ENCODE results near the gene RDH13.
"Not testable (repeated sequence)": the region's sequence is repeated elsewhere in the genome, so short reads cannot be mapped to it uniquely, and the experiment has no call there.

The RDH13 gene

GRCh38 chr19:55080121-55080967 lies 17.4 kb upstream of the RDH13 start:
- peak overlapping the region in 13 of 21 experiments; percentile 1 to 77 (median 56) for H3K27ac ChIP-seq
- peak overlapping the region; percentile 36 to 56 (median 44) for H3K4me3 ChIP-seq

- Histone ChIP-seq H3K4me3 (peak overlapping the region in 1 of 7 experiments; percentile 42), H3K27ac (peak overlapping the region in 2 of 21 experiments; percentile 29 to 68)
Observed at GRCh38 chr19:55079400-55080038, 16.6 kb upstream of the RDH13 start.

- peak overlapping the region in 1 of 21 experiments; percentile 29 for H3K27ac ChIP-seq
- no peak overlapping the region for H3K4me3 ChIP-seq
Observed at GRCh38 chr19:55078996-55079395, 16.0 kb upstream of the RDH13 start.

- H3K27ac ChIP-seq: peak overlapping the region in 1 of 21 experiments; percentile 68
- H3K4me3 ChIP-seq: no peak overlapping the region
Observed at GRCh38 chr19:55077106-55077505, 14.2 kb upstream of the RDH13 start.

- Histone ChIP-seq H3K4me3 (peak overlapping the region in 4 of 7 experiments; percentile 1 to 22 (median 6)), H3K27ac (peak overlapping the region in 9 of 21 experiments; percentile 16 to 68 (median 36))
Observed at GRCh38 chr19:55076321-55076720, 13.4 kb upstream of the RDH13 start.

- H3K4me3 ChIP-seq: peak within 1 kb of the TSS in 4 of 7 experiments; percentile 1 to 22 (median 6)
- peak within 1 kb of the TSS in 9 of 21 experiments; percentile 16 to 68 (median 36) for H3K27ac ChIP-seq
Observed at GRCh38 chr19:55075371-55075998, 12.5 kb upstream of the RDH13 start, which contains the start of gene EPS8L1. Gene EPS8L1 (plus strand): TSS chr19:55075869. CDS start chr19:55076445, 576 bp downstream.

- peak overlapping the region in 2 of 21 experiments; percentile 45 to 49 for H3K27ac ChIP-seq
Observed at GRCh38 chr19:55071913-55072312, 9.0 kb upstream of the RDH13 start.

GRCh38 chr19:55071129-55071502 lies 8.2 kb upstream of the RDH13 start:
- Histone ChIP-seq H3K27ac (peak overlapping the region in 3 of 21 experiments; percentile 45 to 49 (median 46)), H3K4me3 (no peak overlapping the region)

More at GRCh38 chr19:55071913-55072312, 9.0 kb upstream of the RDH13 start:
- H3K4me3 ChIP-seq: no peak overlapping the region

- peak overlapping the region in 1 of 21 experiments; percentile 46 for H3K27ac ChIP-seq
- H3K4me3 ChIP-seq: no peak overlapping the region
Observed at GRCh38 chr19:55070466-55071128, 7.6 kb upstream of the RDH13 start.

GRCh38 chr19:55069865-55070197 lies 6.9 kb upstream of the RDH13 start:
- Histone ChIP-seq H3K27ac (peak overlapping the region in 1 of 21 experiments; percentile 85), H3K4me3 (no peak overlapping the region)

GRCh38 chr19:55068950-55069864 lies 6.3 kb upstream of the RDH13 start:
- peak overlapping the region in 6 of 7 experiments; percentile 5 to 25 (median 12) for H3K4me3 ChIP-seq
- H3K27ac ChIP-seq: peak overlapping the region in 19 of 21 experiments; percentile 10 to 85 (median 65)

GRCh38 chr19:55067869-55068268 lies 4.9 kb upstream of the RDH13 start:
- peak overlapping the region in 3 of 21 experiments; percentile 6 to 83 (median 48) for H3K27ac ChIP-seq

GRCh38 chr19:55066107-55066709 lies 3.3 kb upstream of the RDH13 start:
- Histone ChIP-seq H3K27ac (no peak overlapping the region), H3K4me3 (no peak overlapping the region)

More at GRCh38 chr19:55067869-55068268, 4.9 kb upstream of the RDH13 start:
- H3K4me3 ChIP-seq: no peak overlapping the region

GRCh38 chr19:55065516-55065915 lies 2.6 kb upstream of the RDH13 start:
- not testable (repeated sequence) for H3K27ac ChIP-seq

GRCh38 chr19:55063492-55063843 lies 520 bp upstream of the RDH13 start:
- peak overlapping the region in 1 of 21 experiments; percentile 89 for H3K27ac ChIP-seq
- H3K4me3 ChIP-seq: peak overlapping the region in 4 of 7 experiments; percentile 59 to 95 (median 80)

More at GRCh38 chr19:55065516-55065915, 2.6 kb upstream of the RDH13 start:
- not testable (repeated sequence) for H3K4me3 ChIP-seq

- H3K4me3 ChIP-seq: not testable (repeated sequence)
- H3K27ac ChIP-seq: peak overlapping the region in 1 of 21 experiments; percentile 38
Observed at GRCh38 chr19:55060287-55060686, 2.7 kb downstream of the RDH13 start.

GRCh38 chr19:55058781-55059610 lies 4.0 kb downstream of the RDH13 start:
- H3K4me3 ChIP-seq: no peak overlapping the region
- H3K27ac ChIP-seq: no peak overlapping the region

Measured in skin epidermis (tissue), 12 donors.